Right forelimb (tissue), 1 donor: ENCODE data around the gene HMMR.

Experiments
- DNase-seq: peaks from one replicate; pipeline ENCODE4 v3.0.0-alpha.2; 2018

The HMMR gene

DNA sequence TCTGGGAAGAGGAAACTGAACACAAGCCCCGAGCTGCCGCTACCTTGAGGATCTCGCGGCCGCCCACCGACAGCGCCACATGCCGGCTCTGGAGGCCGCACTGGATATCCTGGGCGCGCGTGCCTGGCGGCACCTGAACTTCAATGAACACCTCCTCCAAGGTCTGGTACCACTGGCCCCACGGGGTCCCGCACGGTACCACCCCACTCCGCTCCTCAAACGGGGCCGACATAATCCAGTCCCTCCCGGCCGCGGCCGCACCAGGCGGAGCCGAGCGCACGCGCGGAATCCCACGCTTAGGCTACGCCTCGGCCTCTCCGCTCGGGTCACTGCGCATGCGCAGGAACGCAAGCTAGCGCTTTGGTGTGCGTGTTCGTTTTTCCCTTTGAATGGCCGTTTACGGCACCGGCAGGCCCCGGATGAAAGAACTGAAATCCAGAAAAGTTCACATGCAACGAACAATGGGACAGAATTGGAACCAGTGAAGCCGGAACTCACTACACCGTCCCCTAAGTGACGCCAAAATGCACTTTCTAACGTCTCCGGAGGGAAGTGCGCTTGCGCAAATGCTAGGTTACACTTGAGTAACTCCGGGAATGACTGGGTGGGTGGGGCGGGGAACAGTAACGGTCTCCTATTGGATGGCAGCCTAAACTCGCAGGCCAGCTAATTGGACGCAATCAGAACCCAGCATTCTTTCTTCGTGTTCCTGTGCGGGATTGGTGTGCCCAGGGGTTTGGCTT, 442 bp upstream of the HMMR start, which contains the start of gene NUDCD2:
NUDCD2 (minus strand) TSS at position 284 of the 743 bp plus-strand sequence; CDS start at position 232, 52 bp downstream.
- peak; percentile 98 for DNase-seq

DNA sequence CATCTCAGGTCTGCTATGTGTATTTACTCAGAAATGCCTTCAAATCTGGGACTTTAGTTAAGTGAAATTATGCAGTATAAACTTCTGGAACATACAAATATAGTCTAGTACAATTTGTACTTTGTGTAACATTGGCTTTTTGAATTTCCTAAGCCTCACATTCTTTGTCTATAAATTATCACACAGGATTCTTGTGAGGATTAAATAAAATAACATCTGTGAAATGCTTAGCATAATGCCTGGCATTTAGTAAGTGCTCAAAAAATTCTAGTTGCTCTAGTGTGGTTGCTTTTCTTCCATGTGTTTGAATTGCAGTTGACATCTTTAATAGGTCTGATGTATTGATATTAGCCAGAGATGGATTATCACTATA, 2.6 kb downstream of the HMMR start:
- no peak for DNase-seq

DNA sequence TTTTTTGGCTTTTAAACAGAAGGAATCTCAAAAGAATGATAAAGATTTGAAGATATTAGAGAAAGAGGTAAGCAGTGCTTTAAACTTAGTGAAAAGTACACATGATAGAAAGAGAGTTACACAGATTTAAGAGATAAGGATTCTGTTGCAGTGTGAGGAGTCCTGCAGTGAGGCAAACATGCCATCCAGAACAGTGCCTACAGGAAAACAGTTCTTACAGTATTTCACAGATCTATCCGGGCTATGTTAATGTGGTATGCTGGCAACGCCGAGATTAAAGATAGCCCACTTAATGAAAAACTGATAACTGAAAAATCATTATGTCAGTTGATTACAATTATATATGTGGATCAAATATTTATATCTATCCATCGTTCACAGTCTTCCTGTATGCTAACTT, 7.2 kb downstream of the HMMR start:
- no peak for DNase-seq

DNA sequence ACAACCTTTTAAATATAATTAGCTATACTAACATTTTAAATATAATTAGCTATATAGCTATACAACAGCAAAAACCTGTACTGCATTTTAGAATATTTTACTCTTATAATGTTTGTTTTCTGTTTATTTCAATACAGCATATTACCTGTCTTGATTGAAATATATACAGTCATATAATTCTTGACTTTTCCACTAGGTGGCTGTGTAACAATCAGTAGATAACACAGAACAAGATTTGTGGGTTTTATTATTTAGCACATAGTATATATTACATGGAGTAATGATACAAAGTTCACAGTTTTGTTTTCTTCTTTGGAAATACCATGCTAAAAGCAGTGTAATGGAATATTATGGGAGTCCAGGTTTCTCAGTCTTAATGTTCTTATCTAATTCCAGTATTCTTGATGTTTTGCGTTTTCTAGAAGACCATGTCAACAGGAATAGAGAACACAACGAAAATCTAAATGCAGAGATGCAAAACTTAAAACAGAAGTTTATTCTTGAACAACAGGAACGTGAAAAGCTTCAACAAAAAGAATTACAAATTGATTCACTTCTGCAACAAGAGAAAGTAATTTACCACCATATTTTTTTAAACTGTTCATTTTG, 13.3 kb downstream of the HMMR start:
- no peak for DNase-seq

DNA sequence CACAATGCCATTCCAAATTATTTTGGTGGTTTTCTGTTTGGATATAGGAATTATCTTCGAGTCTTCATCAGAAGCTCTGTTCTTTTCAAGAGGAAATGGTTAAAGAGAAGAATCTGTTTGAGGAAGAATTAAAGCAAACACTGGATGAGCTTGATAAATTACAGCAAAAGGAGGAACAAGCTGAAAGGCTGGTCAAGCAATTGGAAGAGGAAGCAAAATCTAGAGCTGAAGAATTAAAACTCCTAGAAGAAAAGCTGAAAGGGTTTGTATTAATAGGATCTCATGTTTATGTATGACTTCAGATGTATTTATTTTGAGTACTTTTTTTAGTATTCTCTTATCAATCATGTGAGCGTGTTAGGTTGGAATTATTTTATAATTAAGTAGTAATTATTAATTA, 15.0 kb downstream of the HMMR start:
- no peak for DNase-seq

DNA sequence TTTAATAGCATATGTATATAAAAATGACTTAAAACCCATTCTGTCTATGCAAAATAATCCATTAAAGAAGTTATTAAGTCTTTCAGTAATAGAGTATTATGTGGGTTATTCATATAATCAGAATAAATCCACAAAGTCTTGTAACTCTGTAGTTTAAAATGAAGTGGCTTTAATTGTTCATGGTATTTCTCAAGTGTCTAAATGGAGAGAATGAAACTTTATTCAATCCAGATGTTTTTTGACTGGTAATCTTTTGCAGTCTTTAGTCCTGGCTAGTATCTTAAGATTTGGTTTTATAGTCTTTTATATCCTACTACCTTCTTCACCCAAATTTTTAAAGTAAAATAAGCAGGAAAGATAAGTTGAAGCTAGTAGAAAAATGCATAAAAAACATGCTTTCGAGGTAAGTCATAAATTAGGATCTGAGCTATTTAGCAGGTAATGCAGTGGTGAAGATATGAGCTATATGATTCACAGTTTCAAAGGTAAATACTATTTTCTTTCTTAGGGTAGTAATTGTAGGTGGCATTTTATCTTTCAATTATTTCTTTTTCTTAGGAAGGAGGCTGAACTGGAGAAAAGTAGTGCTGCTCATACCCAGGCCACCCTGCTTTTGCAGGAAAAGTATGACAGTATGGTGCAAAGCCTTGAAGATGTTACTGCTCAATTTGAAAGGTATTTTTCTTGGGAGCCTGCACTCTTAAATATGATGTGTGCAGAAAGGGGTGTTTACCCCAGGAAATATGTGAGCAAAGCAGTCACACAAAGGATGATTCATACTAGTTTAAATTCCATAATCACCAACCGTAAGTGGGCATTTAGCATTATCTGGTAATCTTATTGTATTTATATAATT, 17.9 kb downstream of the HMMR start:
- no peak for DNase-seq

DNA sequence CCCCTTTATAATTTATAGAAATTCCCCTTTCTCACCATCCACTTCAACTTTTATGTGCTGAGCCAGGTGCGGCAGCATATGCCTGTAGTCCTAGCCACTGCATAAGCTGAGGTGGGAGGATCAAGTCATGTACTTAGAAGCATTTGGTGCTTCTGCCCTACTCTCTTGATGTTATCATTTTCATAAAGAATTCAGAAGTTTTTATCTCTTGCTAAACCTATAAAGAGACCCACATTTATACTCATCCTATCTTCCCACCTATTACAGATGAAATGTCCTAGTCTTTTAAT, 18.5 kb downstream of the HMMR start:
- no peak for DNase-seq

DNA sequence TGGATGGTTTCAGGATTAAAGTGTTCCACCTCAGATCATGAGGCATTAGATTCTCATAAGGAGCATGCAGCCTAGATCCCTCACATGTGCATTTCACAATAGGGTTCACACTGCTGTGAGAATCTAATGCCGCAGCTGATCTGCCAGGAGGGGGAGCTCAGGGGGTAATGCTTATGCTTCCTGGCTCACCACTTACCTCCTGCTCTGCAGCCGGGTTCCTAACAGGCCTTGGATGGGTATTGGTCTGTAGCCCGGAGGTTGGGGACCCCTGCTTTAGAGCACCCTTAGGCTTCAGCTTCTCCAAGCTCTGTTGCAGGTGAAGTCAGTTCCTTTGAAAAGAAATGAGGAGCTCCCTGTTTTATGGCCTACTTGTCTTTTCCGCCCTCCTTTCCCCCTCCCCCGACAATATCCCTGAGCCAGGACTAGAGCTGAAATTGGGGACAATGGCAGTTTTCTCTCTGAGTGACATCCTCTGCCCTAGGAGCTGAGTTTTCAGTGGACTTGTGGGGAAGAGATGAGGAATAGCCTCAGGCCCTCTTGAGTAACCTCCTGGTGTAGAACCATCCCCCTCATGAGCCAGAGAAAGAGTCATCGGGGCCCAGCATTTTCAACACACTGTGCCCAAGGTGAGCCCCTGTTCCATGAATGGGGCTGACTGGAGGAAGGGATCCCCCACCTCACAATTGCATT, 28.8 kb downstream of the HMMR start:
- no peak for DNase-seq

DNA sequence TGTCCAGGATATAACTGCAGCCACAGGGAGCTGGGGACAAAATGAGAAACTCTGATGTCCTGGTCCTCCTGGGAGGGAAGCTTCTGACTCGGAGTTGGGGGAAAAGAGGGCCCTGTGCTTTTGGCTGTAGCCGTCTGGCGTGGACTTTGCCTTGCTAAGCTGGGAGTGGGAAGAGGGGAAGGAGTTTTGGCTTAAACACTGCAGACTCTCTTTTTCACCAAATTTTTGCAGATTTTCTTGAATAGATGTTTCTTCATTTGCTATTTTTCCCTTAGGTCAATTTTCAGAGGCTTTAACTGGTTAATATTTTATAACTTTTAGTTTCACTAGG, 29.3 kb downstream of the HMMR start:
- DNase-seq: no peak

DNA sequence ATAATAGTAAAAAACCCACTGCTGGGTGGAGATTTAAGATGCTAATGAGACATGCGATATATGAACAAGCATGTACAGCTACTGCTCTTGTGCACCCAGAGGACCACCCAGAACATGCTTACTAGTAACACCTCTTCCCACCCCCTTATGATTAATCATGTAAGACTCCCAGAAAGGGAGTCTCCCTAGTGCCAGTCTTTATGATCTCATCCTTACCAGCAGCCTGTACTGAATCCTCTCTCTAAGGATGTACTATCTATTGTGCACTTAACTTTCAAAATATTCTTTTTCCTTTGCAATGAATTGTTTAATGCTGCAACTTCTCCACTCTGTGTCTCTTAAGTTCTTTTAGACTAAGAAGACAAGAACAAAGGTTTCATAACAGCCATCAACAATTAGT, 35.9 kb downstream of the HMMR start:
- no peak for DNase-seq

DNA sequence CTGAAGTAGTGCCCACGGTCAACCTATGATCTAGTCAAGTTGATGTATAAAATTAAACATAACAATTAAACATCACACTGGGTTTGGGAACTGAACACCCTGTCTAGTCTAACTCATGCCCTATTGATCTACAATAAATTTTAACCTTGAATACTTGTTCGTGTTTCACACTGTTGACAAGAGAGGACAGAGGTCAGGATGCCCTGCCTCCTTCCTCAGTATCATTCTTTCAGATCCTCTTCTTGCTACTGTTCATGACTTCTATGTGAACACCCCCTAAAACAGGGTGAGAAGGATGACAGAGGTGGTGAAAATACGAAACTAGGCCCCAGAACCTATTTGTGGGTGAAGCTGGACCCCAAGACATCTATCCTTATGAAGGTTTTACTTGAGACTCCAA, 36.9 kb downstream of the HMMR start:
- DNase-seq: no peak

DNA sequence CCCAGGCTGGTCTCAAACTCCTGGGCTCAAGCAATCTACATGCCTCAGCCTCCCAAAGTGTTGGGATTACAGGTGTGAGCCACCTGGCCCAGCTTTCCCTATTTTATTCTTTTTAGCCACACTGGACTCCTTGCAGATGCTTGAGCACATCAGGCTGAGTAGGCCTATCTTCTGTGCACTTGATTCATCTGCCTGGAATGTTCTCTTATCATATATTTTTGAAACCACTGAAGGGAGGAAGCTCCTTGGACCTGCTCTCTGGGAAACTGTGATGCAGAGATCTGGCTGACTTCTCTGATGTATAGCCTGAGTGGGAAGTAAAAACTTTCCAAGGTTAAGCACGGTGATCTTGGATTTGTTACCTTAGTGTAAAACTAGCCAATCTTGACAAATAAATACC, 38.5 kb downstream of the HMMR start:
- no peak for DNase-seq

DNA sequence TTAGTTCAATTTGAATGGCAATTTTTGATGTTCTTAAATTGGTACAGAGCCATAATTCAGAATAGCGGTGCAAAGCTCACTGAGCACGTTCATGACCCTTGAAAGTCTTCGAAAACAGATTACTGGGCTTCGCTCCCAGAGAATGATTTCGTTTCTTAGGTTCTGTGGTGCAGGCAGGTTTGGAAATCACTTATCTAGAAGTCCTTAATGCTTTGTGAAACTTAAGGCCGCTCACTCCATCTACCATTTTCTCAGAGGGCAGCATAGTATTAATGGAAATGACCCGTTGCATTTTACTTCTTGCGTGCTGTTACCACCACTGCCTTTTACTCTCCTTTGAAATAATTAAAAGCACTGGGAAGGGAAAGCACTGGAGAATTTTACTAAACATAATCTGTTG, 42.1 kb downstream of the HMMR start:
- no peak for DNase-seq

DNA sequence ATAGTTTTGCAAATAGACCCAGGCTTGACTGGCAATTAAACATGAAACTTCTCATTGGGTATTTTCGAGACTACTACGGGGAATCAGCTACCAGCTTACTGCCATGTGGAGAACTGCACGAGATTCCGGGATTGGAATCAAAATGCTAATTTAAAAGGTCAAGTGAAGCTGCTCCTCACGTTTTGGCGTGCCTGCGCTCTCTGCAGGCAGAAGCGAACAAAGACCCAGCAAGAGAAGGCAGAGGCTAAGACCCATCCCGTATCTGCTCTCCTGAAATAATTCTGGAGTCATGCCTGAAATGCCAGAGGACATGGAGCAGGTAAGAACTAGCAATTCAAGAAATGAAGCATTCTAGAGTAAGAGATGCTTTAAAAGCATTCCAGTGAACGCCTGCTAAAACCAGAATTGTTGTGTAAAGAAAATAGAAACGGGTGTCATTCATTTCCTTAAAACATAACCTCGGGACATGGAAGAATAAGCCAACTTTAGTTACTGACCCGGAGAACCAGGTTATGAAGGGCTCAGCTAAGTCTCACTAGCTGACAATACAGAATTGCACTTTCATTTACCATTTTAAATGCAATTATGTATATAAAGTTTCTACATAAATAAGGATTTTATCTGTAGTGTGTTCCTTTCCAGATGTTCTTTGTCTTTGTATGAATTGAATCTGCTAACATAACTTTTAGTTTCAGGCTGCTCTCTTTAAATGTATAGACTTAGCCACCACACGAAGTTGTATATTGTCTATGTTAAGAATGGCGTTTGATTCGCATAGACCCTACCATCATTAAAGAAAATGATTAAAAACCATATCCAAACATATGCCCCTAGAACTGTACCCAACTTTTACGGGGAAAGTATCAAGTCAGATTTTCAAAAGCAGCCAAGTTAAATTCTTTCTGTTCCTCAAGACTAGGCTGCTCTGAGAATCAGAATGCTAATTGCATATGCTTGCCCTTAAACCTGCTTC, 43.0 kb downstream of the HMMR start:
- peak; percentile 78 for DNase-seq

DNA sequence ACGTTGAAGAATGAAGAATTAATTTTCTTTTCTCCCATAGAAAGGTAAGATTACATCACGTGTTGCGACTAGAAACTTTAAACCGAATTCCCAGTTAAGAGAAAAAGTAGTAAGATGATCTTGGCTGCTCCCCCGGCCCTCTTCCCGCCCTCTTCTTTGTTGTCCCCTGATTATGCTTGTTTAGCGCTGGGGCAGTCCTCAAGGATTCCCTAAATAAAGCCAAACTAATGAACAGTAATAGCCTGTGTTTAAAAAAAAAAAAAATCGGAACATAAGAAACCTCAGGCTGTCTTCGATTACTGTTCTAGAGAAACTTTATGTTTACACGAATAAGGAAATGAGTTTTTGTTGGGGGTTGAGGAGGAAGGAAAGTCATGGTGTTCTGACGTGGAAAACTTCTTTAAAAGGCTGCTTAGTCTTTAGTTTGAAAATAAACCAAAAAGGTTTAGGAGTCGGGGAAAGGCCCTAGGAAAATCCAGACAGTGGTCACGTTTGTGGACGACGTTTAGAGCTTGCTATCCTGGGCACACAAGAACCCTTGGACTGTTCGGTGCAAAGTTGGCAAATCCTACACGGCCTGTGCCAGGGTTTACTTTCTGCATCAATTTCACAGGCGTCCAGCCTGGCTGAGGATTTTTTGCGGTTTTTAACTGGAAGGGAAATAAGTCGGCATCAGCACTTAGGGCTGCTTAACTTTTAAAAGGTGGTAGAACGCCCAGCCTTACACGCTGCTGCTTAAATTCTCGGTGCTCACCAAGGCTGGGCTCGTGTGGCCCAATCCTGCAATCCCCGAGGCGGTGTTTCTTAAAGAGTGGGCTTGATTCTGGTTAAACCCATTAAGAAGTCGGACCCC, 43.9 kb downstream of the HMMR start:
- DNase-seq: peak; percentile 80

DNA sequence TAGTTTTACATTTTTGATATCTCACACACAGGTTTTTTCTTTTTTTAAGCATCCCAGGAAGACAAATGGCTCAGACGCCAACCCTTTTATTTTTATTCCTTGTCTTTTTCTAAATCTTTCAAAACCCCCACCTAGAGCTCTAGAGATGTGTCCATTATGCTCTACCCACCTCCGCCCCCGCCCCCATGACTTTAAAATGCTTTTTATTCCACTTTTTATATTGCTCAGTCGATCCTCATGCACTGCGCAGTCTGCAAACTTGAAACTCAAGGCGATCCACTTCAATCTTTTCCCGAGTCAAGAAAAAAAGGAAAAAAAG, 44.6 kb downstream of the HMMR start:
- no peak for DNase-seq

DNA sequence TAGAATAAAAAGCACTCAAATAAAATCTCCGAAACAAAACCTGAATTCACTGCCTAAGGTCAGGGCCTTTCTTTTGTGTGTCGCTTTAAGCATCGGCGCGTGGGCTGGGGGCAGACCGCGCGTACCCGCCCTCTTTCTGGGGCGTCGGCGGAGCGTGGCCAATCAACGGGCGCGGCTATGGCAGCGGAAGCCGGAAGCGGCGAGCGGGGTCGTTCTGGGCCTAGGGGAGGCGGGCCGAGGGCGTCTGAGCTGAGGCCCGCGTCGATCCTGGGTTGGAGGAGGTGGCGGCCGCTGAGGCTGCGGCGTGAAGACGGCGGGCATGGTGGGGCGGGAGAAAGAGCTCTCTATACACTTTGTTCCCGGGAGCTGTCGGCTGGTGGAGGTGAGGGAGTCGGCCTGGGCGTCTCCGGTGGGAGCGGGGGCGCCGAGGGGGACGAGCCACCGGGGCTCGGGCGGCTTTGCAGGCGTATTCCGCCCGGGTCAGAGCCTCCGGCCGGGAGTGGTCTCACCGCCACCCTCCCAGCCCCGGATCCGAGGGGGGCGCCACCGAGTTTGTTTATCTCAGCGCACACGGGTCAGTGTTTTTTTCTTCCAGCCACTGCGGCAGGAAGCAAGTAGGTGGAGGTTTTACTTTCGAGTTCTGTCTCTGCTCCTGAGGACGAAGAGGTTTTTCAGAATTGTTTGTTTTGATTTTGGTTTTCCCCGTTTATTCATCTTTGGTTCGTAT, 45.1 kb downstream of the HMMR start, which contains the start of gene MAT2B:
MAT2B (plus strand) TSS at position 252 of the 727 bp plus-strand sequence; CDS start at position 320, 68 bp downstream.
- peak; percentile 97 for DNase-seq

DNA sequence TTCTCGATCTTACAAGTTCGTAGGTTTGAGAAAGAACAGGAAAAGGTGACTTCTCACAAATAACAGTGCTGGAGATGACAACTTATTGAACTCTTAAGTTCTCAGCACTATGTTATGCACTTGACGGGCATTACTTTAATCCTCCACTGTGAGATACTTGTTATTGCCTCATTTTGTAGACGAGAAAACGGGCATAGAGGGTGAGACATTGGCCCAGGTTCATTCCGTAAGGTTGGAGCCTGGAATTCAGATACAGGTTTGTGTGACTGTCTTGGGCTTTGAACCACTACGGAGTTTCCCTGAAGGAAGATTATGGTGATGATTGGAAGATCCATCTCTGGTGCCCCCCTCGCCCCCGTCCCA, 45.6 kb downstream of the HMMR start:
- DNase-seq: no peak

DNA sequence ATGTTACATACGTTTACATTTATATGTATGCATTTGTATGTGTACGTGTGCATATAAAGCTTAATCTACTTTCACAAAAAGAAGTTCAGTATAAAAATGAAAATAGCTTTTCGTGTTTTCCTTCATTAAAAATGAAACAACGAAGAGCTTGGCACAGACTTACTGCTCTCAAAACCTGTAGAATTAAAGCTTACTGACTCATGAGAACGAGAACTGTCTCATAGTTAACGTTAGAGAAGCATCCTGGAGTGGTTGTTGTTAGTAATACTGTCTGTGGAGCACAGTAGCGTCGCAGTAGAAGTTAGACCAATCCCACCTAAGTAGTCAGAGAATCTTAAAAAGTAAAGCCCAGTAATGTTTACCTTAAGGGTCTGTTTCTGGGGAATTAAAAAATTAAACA, 46.3 kb downstream of the HMMR start:
- no peak for DNase-seq

DNA sequence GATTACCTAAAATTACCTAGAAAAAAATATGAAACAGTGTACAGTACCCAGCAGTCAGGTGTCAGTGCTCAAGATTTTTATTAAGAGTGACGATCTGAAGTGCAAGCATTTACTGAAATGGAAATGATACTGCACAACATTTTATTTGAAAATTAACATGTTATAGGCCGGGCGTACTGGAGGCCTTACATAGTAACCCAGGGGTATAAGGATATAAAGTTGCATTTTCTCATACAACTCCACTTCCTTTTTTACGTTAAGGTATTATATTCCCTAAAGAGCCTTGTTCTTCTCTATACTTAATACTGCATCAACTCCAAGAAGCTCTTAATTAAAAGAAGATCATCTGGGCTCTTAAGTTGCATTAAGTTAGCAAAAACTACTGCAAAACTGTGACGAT, 48.3 kb downstream of the HMMR start:
- no peak for DNase-seq
